Measurements from ENCODE around the gene WNT3A.

Gene WNT3A

DNA sequence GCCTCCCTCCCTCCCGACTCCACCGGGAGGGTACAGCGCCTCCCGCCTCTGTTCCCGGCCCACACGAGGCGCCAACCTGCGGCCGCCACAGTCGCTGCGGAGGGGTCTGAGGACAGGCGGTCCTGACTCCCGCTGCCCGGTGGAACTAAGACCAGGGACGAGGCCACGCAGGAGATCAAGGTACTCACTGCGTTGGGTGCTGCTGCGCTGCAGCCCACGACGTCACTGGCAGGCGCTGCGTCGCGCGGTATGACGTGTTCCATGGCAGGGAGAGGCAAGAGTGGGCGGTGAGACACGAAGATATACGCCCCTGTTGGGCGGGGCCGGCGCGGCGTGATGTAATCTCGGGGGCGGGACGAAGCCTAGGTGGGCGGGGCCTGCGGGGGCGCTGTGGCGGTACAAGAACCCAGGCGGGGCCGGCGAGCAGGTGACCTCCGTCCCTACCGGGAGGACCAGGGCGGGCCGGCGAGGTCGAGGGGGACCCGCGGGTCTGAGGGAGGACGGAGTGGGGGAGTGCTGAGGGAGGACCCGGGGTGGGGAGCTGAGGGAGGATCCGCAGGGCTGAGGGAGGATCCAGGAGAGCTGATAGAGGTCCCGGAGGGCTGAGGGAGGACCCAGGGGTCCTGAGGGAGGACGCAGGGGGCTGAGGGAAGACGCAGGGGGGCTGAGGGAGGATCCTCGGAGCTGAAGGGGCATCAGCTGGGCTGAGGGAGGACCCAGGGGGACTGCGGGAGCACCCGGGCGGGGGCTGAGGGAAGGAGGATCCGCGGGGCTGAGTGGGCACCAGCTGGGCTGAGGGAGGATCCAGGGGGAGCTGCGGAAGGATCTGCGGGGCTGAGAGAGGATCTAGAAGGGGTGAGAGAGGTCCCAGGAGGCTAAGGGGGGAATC, 102.5 kb downstream of the WNT3A start, which contains the start of gene MRPL55:
MRPL55 (minus strand) TSS at position 227 of the 889 bp plus-strand sequence. CDS start 1,039 bp downstream, outside the sequence.
- TF ChIP-seq, protein P1, sequence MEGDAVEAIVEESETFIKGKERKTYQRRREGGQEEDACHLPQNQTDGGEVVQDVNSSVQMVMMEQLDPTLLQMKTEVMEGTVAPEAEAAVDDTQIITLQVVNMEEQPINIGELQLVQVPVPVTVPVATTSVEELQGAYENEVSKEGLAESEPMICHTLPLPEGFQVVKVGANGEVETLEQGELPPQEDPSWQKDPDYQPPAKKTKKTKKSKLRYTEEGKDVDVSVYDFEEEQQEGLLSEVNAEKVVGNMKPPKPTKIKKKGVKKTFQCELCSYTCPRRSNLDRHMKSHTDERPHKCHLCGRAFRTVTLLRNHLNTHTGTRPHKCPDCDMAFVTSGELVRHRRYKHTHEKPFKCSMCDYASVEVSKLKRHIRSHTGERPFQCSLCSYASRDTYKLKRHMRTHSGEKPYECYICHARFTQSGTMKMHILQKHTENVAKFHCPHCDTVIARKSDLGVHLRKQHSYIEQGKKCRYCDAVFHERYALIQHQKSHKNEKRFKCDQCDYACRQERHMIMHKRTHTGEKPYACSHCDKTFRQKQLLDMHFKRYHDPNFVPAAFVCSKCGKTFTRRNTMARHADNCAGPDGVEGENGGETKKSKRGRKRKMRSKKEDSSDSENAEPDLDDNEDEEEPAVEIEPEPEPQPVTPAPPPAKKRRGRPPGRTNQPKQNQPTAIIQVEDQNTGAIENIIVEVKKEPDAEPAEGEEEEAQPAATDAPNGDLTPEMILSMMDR (IDR thresholded peaks at IDR 0.05; ENCODE audit: insufficient read depth, low read length, missing control alignments): peak; percentile 22

DNA sequence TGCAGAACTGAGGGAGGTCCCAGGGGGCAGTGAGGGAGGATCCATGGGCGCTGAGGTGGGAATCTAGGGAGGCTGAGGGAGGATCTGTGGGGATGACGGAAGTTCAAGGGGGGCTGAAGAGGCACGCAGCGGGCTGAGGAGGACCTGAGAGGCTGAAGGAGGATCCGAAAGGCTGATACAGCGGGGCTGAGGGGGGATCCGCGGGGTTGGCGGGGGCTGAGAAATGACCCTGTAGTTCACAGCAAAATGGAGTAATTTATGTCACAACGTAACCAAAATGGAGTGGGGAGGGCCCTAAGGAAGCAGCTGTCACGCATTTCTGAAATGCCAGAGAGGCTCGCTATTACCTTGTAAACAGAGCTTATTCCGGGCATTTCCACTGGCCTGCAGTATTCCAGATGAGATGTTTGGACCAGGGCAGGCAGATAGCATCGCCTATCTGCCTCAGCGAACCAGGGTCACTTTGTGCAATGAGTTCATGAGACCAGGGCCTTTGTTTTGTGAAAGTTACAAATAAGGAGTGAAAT, 103.2 kb downstream of the WNT3A start:
- CTCF ChIA-PET: interaction anchor here (1.0 to 2.1 kb wide), 4 partner anchors 10 to 391 kb away, joined by 3 to 11 read pairs (median 7); no protein-coding TSS in a partner anchor
- no peak for DNase-seq (ENCODE audit: low read depth, low spot score)
- H3K4me3 ChIP-seq (ENCODE audit: low read depth, low read length): peak overlapping the region; percentile 99
- TF ChIP-seq, protein P1 (IDR thresholded peaks at IDR 0.05; ENCODE audit: insufficient read depth, low read length, missing control alignments): no peak
- POLR2A ChIA-PET: interaction anchor here (0.7 to 1.1 kb wide), 5 partner anchors 9 to 446 kb away, joined by 3 to 5 read pairs (median 3); partner anchors contain the start of gene ARF1

More for the DNA sequence above, 102.5 kb downstream of the WNT3A start, which contains the start of gene MRPL55:
- ChIA-PET POLR2A (interaction anchor here (0.7 to 1.1 kb wide), 5 partner anchors 10 to 446 kb away, joined by 3 to 5 read pairs (median 3); partner anchors contain the start of gene ARF1), CTCF (interaction anchor here (1.0 to 2.1 kb wide), 5 partner anchors 9 to 392 kb away, joined by 3 to 11 read pairs (median 7); no protein-coding TSS in a partner anchor)
- no peak for DNase-seq (ENCODE audit: low read depth, low spot score)
- peak within 1 kb of the TSS; percentile 99 for H3K4me3 ChIP-seq (ENCODE audit: low read depth, low read length)

GRCh38 chr1:228110556-228110955, 103.8 kb downstream of the WNT3A start:
- CTCF ChIA-PET: interaction anchor here (1.4 to 2.1 kb wide), 2 partner anchors 9 to 21 kb away, joined by 11 read pairs; no protein-coding TSS in a partner anchor
- TF ChIP-seq, protein P1 (IDR thresholded peaks at IDR 0.05; ENCODE audit: insufficient read depth, low read length, missing control alignments): no peak
- no peak for DNase-seq (ENCODE audit: low read depth, low spot score)
- POLR2A ChIA-PET: interaction anchor here (1.0 to 1.1 kb wide), 2 partner anchors 26 to 28 kb away, joined by 3 to 4 read pairs; partner anchors contain the start of gene ARF1
- no peak overlapping the region; the same call in 1 of the 2 replicates for H3K4me3 ChIP-seq (ENCODE audit: low read depth, low read length)

Data from AG04449 (cell line).